K562 (cell line): Measurements from ENCODE around the gene ZNF780A. TPM values are rescaled to one million over a fixed set of nuclear protein-coding genes. Genes with fewer than 3 reads are reported as not detected.
A peak's percentile ranks its signal among the peaks of the same experiment; 100 is the strongest.

ENCODE experiments used
- AFF1 ChIP-seq, 2 experiments: fragments of 450-650 bp; IDR thresholded peaks; 2 replicates each; pipeline ENCODE4 v1.6.1; 2018; ENCODE audit warnings: mild to moderate bottlenecking in 2 of 2, low read depth in 1 of 2; ENCODE audit not compliant: partially characterized antibody in 2 of 2
- ARNT ChIP-seq, 2 experiments: fragments of 450-650 bp; IDR thresholded peaks; 2 replicates each; pipeline ENCODE4 v1.6.1; 2016; ENCODE audit warnings: mild to moderate bottlenecking in 1 of 2
- ATF1 ChIP-seq, 2 experiments: fragments of 450-650 bp in 1 of 2; IDR thresholded peaks; 2 replicates each; pipeline ENCODE4 v1.6.1; 2016; ENCODE audit warnings: missing compliant biosample characterization in 1 of 2, missing genetic modification characterization in 1 of 2
- BCOR ChIP-seq: fragments of 450-650 bp; IDR thresholded peaks from 2 replicates; pipeline ENCODE4 v1.6.1; 2016
- CSDE1 ChIP-seq, 2 experiments: fragments of 450-650 bp; IDR thresholded peaks; 2 replicates each; pipeline ENCODE4 v1.6.1; 2016; ENCODE audit warnings: mild to moderate bottlenecking in 1 of 2
- EP300 ChIP-seq: IDR thresholded peaks from 2 replicates; pipeline ENCODE4 v1.6.1; 2012; ENCODE audit warnings: low read length, improper control_type of control experiment
- ETV5 ChIP-seq: sonication (generic); formaldehyde crosslinking; IDR thresholded peaks from 2 replicates; pipeline ENCODE4 v1.4.0; 2020; ENCODE audit warnings: low read depth, mild to moderate bottlenecking, missing genetic modification reagents
- EWSR1 ChIP-seq: fragments of 450-650 bp; IDR thresholded peaks from 2 replicates; pipeline ENCODE4 v1.6.1; 2018; ENCODE audit warnings: borderline replicate concordance, mild to moderate bottlenecking, low read depth, moderate library complexity; ENCODE audit not compliant: partially characterized antibody
- HIVEP1 ChIP-seq: fragments of 250-450 bp; sonication (Bioruptor Pico); IDR thresholded peaks from 2 replicates; pipeline ENCODE4 v1.4.0; 2020; ENCODE audit warnings: mild to moderate bottlenecking
- PHF20 ChIP-seq: fragments of 450-650 bp; IDR thresholded peaks from 2 replicates; pipeline ENCODE4 v1.6.1; 2018; ENCODE audit not compliant: partially characterized antibody
- RBM14 ChIP-seq: fragments of 200-400 bp; formaldehyde crosslinking; IDR thresholded peaks from 2 replicates; pipeline ENCODE4 v1.6.1; 2018; ENCODE audit warnings: low read depth, mild to moderate bottlenecking, low read length, moderate library complexity, borderline replicate concordance; ENCODE audit not compliant: insufficient read depth
- SMAD2 ChIP-seq: fragments of 150-350 bp; IDR thresholded peaks from 2 replicates; pipeline ENCODE4 v1.6.1; 2014; ENCODE audit warnings: low read depth, mild to moderate bottlenecking, low read length
- SMARCB1 ChIP-seq: IDR thresholded peaks from 2 replicates; pipeline ENCODE4 v1.6.1; 2011; ENCODE audit warnings: improper control_type of control experiment, low read depth; ENCODE audit not compliant: insufficient read length
- SPI1 ChIP-seq: IDR thresholded peaks from 2 replicates; pipeline ENCODE4 v1.6.1; 2011; ENCODE audit warnings: low read depth, low read length, control low read depth, borderline replicate concordance
- ZEB2 ChIP-seq: fragments of 450-650 bp; IDR thresholded peaks from 2 replicates; pipeline ENCODE4 v1.6.1; 2016
- ZNF197 ChIP-seq: fragments of 200-800 bp; sonication (Bioruptor generic); IDR thresholded peaks from 2 replicates; pipeline ENCODE4 v1.6.1; 2016; ENCODE audit warnings: low read depth, missing genetic modification characterization, missing compliant biosample characterization
- ZNF431 ChIP-seq: sonication (generic); formaldehyde crosslinking; IDR thresholded peaks from 2 replicates; pipeline ENCODE4 v1.8.0; 2022; ENCODE audit warnings: mild to moderate bottlenecking, missing genetic modification reagents
- ZNF436 ChIP-seq: fragments of 250-450, 450-650 bp; sonication (Bioruptor Pico); formaldehyde crosslinking; IDR thresholded peaks from 2 replicates; pipeline ENCODE4 v1.7.0; 2020; ENCODE audit warnings: mild to moderate bottlenecking
- ZNF444 ChIP-seq: fragments of 250-450 bp; sonication (Bioruptor Pico); IDR thresholded peaks from 2 replicates; pipeline ENCODE4 v1.4.0; 2020; ENCODE audit warnings: mild to moderate bottlenecking, moderate library complexity
- ZNF77 ChIP-seq: fragments of 250-450 bp; sonication (Bioruptor Pico); IDR thresholded peaks from 2 replicates; pipeline ENCODE4 v1.5.0; 2020
- polyA plus RNA-seq, 8 experiments: library from polyadenylated mRNA; depleted of rRNA in 4 of 8; stranded (reverse) in 5 of 8; unstranded in 3 of 8; fragments of >200 nt; fragmentation: Nextera tagmentation in 2 of 8; fragmentation: Illumina TruSeq in 1 of 8; extraction: Ambion mirVana in 2 of 8; extraction: Trizol in 1 of 8; gene quantifications; 2 replicates each; pipeline versions ENCODE4 v1.2.1 to v1.2.3, GENCODE V29; 2011 to 2014; ENCODE audit warnings: inconsistent platforms in 1 of 8, missing spikeins in 1 of 8
- total RNA-seq, 7 experiments: library from RNA; depleted of rRNA in 6 of 7; stranded (reverse); fragments of >200 nt in 6 of 7; fragmentation: Illumina TruSeq in 2 of 7; extraction: Trizol in 2 of 7; gene quantifications; 2 replicates each; pipeline versions ENCODE4 v1.2.1 to v1.2.3, GENCODE V29; 2011 to 2021; ENCODE audit warnings: low replicate concordance in 1 of 7
- TF ChIP-seq, protein P1 (sequence below), 2 experiments: fragments of 450-650 bp in 1 of 2; sonication (generic) in 1 of 2; formaldehyde crosslinking in 1 of 2; IDR thresholded peaks in 1 of 2; conservative IDR thresholded peaks in 1 of 2; 2 replicates each; pipeline versions ENCODE4 v1.6.1 to v1.8.1; 2016 to 2023; ENCODE audit warnings: mild to moderate bottlenecking in 2 of 2, moderate library complexity in 2 of 2, inconsistent platforms in 1 of 2, missing genetic modification reagents in 1 of 2
- TF ChIP-seq, protein P2 (sequence below): fragments of 450-650 bp; formaldehyde crosslinking; IDR thresholded peaks from 2 replicates; pipeline ENCODE4 v1.4.0; 2020; ENCODE audit warnings: mild to moderate bottlenecking, moderate library complexity

The ZNF780A gene
- total and polyA plus RNA-seq, 9 of the 15 experiments (the other 6 are each of a cell fraction or from before 2014, with no cell fraction given), result 11.7 to 36.1 (median 25.8) TPM

DNA sequence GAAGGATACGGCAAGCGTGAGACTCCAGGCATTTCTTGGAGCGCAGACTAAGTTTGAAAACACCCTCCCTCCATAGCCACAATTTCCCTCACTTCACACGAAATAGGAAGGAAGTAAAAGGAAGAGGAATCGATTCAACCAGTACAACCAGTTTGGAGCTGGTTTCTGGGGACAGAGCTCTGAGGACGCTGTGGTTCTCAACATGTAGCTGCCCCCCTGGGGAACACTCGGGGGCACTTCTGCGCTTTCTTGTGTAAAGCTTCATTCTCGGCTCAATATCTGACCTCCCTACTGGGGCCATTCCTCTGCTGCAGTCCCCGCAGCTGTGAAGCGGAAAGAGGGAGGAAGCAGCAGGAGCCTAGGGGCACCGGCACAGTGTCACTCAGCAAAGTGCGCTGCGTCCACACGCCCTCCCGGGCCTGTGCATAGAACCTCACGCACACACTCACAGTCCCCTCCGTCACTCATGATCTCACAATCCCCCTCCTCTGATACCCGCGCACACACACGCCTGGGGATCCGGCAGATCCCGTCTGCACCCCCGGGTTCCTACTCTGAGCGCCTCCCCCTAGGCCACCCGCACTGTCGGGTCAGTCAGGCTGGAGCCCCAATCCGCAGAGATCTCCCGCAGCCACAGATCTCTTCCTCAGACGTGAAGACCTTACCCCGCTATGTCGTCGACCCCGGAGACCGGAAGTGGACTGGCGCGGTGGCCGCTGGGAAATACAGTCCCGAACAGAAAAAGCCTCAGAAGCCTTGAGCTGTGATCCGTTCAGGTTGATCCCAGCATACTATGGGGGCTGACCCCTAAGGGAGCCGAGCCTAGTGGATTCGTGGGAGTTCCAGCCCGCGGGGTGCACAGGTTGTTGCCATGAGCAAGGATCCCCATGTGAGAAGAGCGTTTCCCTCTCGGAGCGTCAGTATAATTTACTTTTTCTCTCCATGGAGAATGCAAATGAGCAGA, at the start of gene ZNF780A (continued):
- TF ChIP-seq ZNF197 (CRISPR knock-in tag) (0 out of 2 replicates have a peak, but pooled peaks have one; percentile 11), PHF20 (peak; percentile 72), ZNF431 (CRISPR knock-in tag) (no peak), ETV5 (CRISPR knock-in tag) (peak; percentile 94; the same call in 1 of the 2 replicates), SMARCB1 (no peak), EP300 (peak; percentile 18; the same call in 1 of the 2 replicates), ZEB2 (no peak), EWSR1 (no peak), ZNF436 (no peak), ZNF77 (CRISPR knock-in tag) (no peak), ZNF444 (no peak), CSDE1 (IDR thresholded peaks at IDR 0.05) (peak in 1 of 2 experiments; percentile 48; a peak in 1 of 4 replicates), SPI1 (peak; percentile 69), ARNT (IDR thresholded peaks at IDR 0.05) (no peak), HIVEP1 (CRISPR knock-in tag) (no peak), AFF1 (IDR thresholded peaks at IDR 0.05; ENCODE audit: low read depth in 1 of 2, partially characterized antibody in 2 of 2) (peak; percentile 77 to 85), SMAD2 (no peak), RBM14 (no peak), BCOR (peak; percentile 68), ATF1 (CRISPR knock-in tag; IDR thresholded peaks at IDR 0.05) (no peak), ATF1 (tag; IDR thresholded peaks at IDR 0.05) (peak; percentile 95)
- TF ChIP-seq, protein P1, sequence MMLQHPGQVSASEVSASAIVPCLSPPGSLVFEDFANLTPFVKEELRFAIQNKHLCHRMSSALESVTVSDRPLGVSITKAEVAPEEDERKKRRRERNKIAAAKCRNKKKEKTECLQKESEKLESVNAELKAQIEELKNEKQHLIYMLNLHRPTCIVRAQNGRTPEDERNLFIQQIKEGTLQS (IDR thresholded peaks at IDR 0.05), result peak; percentile 40; the same call in 1 of the 2 replicates
- TF ChIP-seq, protein P1 (CRISPR knock-in tag; conservative IDR thresholded peaks at IDR 0.05), result no peak
- TF ChIP-seq, protein P2, sequence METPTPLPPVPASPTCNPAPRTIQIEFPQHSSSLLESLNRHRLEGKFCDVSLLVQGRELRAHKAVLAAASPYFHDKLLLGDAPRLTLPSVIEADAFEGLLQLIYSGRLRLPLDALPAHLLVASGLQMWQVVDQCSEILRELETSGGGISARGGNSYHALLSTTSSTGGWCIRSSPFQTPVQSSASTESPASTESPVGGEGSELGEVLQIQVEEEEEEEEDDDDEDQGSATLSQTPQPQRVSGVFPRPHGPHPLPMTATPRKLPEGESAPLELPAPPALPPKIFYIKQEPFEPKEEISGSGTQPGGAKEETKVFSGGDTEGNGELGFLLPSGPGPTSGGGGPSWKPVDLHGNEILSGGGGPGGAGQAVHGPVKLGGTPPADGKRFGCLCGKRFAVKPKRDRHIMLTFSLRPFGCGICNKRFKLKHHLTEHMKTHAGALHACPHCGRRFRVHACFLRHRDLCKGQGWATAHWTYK (CRISPR knock-in tag), result peak; percentile 42; the same call in 1 of the 2 replicates
